ENCODE data around the gene DAPK1.

DAPK1 gene

GRCh38 chr9:87597710-87598443 lies 100.2 kb downstream of the DAPK1 start:
- no peak for DNase-seq

- DNase-seq: no peak
Observed at GRCh38 chr9:87599901-87600610, 102.4 kb downstream of the DAPK1 start.

GRCh38 chr9:87601176-87601575 lies 103.5 kb downstream of the DAPK1 start:
- no peak for DNase-seq

GRCh38 chr9:87601595-87601994 lies 103.9 kb downstream of the DAPK1 start:
- DNase-seq: no peak

- DNase-seq: no peak
Observed at GRCh38 chr9:87602933-87603643, 105.4 kb downstream of the DAPK1 start.

GRCh38 chr9:87603854-87604490 lies 106.3 kb downstream of the DAPK1 start:
- DNase-seq: no peak

- DNase-seq: no peak
Observed at GRCh38 chr9:87604886-87605588, 107.4 kb downstream of the DAPK1 start.

GRCh38 chr9:87605676-87606075 lies 108.0 kb downstream of the DAPK1 start:
- no peak for DNase-seq

- DNase-seq: peak; percentile 44
Observed at GRCh38 chr9:87606841-87607521, 109.3 kb downstream of the DAPK1 start.

- no peak for DNase-seq
Observed at GRCh38 chr9:87607859-87608258, 110.2 kb downstream of the DAPK1 start.

GRCh38 chr9:87609002-87609401 lies 111.3 kb downstream of the DAPK1 start:
- no peak for DNase-seq

GRCh38 chr9:87609486-87609885 lies 111.8 kb downstream of the DAPK1 start:
- DNase-seq: no peak

- no peak for DNase-seq
Observed at GRCh38 chr9:87610200-87611155, 112.8 kb downstream of the DAPK1 start.

GRCh38 chr9:87611776-87612175 lies 114.1 kb downstream of the DAPK1 start:
- no peak for DNase-seq

- no peak for DNase-seq
Observed at GRCh38 chr9:87612536-87612935, 114.9 kb downstream of the DAPK1 start.

GRCh38 chr9:87613265-87614111 lies 115.8 kb downstream of the DAPK1 start:
- DNase-seq: no peak

GRCh38 chr9:87614397-87614796 lies 116.7 kb downstream of the DAPK1 start:
- DNase-seq: no peak

- DNase-seq: no peak
Observed at GRCh38 chr9:87615136-87615535, 117.5 kb downstream of the DAPK1 start.

- DNase-seq: no peak
Observed at GRCh38 chr9:87615547-87616148, 118.0 kb downstream of the DAPK1 start.

Measured in 8988T (cell line).